DOHH2 (cell line): ENCODE results near the gene CYP4F22.
"Not testable (repeated sequence)": the region's sequence is repeated elsewhere in the genome, so short reads cannot be mapped to it uniquely, and the experiment has no call there.

Source experiments
- H3F3A ChIP-seq: fragments of 200-600 bp; sonication (generic), shearing (Covaris generic); 2 replicates; pipeline ENCODE4 v1.6.0; 2016; ENCODE audit warnings: antibody characterized with exemption, mild to moderate bottlenecking; ENCODE audit not compliant: control insufficient read depth, insufficient read depth
- H3K27ac ChIP-seq: fragments of 200-600 bp; sonication (generic); 2 replicates; pipeline ENCODE4 v1.5.1; 2014; ENCODE audit warnings: low read depth, mild to moderate bottlenecking, low read length, moderate library complexity
- H3K27me3 ChIP-seq: fragments of 200-600 bp; sonication (generic); 2 replicates; pipeline ENCODE4 v1.6.1; 2014; ENCODE audit warnings: mild to moderate bottlenecking, low read length, mixed read lengths; ENCODE audit not compliant: control insufficient read depth
- H3K36me3 ChIP-seq: fragments of 200-600 bp; sonication (generic); 2 replicates; pipeline ENCODE4 v1.6.1; 2014; ENCODE audit warnings: mild to moderate bottlenecking, low read length, moderate library complexity, mixed read lengths; ENCODE audit not compliant: control insufficient read depth
- H3K4me1 ChIP-seq: fragments of 200-600 bp; sonication (generic); 2 replicates; pipeline ENCODE4 v1.6.1; 2014; ENCODE audit warnings: mild to moderate bottlenecking, low read length, mixed read lengths; ENCODE audit not compliant: control insufficient read depth
- H3K4me2 ChIP-seq: fragments of 200-600 bp; sonication (generic); 2 replicates; pipeline ENCODE4 v1.6.0; 2014; ENCODE audit warnings: mild to moderate bottlenecking, low read length, moderate library complexity
- H3K4me3 ChIP-seq: fragments of 200-600 bp; sonication (generic); 2 replicates; pipeline ENCODE4 v1.5.1; 2014; ENCODE audit warnings: mild to moderate bottlenecking, low read length, mixed read lengths
- H3K79me2 ChIP-seq: fragments of 200-600 bp; sonication (generic); 2 replicates; pipeline ENCODE4 v1.6.1; 2014; ENCODE audit warnings: mild to moderate bottlenecking, low read length, mixed read lengths; ENCODE audit not compliant: control insufficient read depth
- H3K9me2 ChIP-seq: fragments of 200-600 bp; sonication (generic); replicated peaks from 2 replicates; pipeline ENCODE4 v1.6.1; 2014; ENCODE audit warnings: mild to moderate bottlenecking, low read length, mixed read lengths; ENCODE audit not compliant: control insufficient read depth
- H3K9me3 ChIP-seq: fragments of 200-600 bp; sonication (generic); 2 replicates; pipeline ENCODE4 v1.6.1; 2014; ENCODE audit warnings: antibody characterized with exemption, low read length, mixed read lengths; ENCODE audit not compliant: control insufficient read depth, insufficient read depth
- H4K20me1 ChIP-seq: fragments of 200-600 bp; sonication (generic); 2 replicates; pipeline ENCODE4 v1.6.0; 2014; ENCODE audit warnings: low read depth, mild to moderate bottlenecking, antibody characterized with exemption, low read length, moderate library complexity; ENCODE audit not compliant: control insufficient read depth, insufficient read depth
- EZH2phosphoT487 ChIP-seq: fragments of 200-600 bp; sonication (generic); IDR thresholded peaks from 2 replicates; pipeline ENCODE4 v1.6.1; 2017; ENCODE audit warnings: borderline replicate concordance, mild to moderate bottlenecking, antibody characterized with exemption, low read length, moderate library complexity, mixed read lengths
- TF ChIP-seq, protein P1 (sequence below): fragments of 200-600 bp; sonication (generic); IDR thresholded peaks from one replicate; pipeline ENCODE4 v1.5.1; 2014; ENCODE audit warnings: antibody characterized with exemption, mild to moderate bottlenecking, low read depth, low read length; ENCODE audit not compliant: poor library complexity, severe bottlenecking

Gene CYP4F22

DNA sequence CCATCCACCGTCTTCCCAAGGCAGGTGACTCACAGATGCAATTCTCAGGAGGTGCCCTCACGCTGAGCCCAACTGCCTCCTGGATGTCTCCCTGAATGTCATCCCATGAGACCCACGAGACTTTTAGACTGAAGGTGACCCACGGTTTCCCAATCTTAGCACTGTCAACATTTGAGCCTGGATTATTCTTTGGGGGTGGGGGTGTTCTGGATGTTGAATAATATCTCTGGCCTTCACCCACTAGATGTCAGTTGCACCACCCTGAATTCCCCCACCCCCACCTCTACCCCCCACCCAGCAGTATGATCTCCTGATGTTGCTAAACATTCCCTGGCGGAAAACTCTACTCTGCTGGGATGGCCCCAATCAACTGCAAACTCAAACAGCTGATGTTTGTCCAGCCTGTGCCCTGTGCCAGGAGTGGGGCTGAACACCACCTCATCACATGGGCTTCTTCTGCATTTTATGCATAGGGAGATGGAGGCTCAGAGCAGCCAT lies 2.2 kb upstream of the CYP4F22 start:
- Histone ChIP-seq H3K27me3 (no peaks in the 10 kb centered on the region), H3K4me2 (no peak overlapping the region), H3K27ac (no peak overlapping the region), H3K36me3 (no peaks in the 10 kb centered on the region), H3K9me2 (no peaks in the 10 kb centered on the region), H4K20me1 (no peaks in the 10 kb centered on the region), H3K79me2 (no peaks in the 10 kb centered on the region), H3K4me3 (no peak overlapping the region), H3K4me1 (no peaks in the 10 kb centered on the region), H3F3A (no peaks in the 10 kb centered on the region), H3K9me3 (no peaks in the 10 kb centered on the region)
- no peak for TF ChIP-seq EZH2phosphoT487
- TF ChIP-seq, protein P1, sequence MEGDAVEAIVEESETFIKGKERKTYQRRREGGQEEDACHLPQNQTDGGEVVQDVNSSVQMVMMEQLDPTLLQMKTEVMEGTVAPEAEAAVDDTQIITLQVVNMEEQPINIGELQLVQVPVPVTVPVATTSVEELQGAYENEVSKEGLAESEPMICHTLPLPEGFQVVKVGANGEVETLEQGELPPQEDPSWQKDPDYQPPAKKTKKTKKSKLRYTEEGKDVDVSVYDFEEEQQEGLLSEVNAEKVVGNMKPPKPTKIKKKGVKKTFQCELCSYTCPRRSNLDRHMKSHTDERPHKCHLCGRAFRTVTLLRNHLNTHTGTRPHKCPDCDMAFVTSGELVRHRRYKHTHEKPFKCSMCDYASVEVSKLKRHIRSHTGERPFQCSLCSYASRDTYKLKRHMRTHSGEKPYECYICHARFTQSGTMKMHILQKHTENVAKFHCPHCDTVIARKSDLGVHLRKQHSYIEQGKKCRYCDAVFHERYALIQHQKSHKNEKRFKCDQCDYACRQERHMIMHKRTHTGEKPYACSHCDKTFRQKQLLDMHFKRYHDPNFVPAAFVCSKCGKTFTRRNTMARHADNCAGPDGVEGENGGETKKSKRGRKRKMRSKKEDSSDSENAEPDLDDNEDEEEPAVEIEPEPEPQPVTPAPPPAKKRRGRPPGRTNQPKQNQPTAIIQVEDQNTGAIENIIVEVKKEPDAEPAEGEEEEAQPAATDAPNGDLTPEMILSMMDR, result no peak

DNA sequence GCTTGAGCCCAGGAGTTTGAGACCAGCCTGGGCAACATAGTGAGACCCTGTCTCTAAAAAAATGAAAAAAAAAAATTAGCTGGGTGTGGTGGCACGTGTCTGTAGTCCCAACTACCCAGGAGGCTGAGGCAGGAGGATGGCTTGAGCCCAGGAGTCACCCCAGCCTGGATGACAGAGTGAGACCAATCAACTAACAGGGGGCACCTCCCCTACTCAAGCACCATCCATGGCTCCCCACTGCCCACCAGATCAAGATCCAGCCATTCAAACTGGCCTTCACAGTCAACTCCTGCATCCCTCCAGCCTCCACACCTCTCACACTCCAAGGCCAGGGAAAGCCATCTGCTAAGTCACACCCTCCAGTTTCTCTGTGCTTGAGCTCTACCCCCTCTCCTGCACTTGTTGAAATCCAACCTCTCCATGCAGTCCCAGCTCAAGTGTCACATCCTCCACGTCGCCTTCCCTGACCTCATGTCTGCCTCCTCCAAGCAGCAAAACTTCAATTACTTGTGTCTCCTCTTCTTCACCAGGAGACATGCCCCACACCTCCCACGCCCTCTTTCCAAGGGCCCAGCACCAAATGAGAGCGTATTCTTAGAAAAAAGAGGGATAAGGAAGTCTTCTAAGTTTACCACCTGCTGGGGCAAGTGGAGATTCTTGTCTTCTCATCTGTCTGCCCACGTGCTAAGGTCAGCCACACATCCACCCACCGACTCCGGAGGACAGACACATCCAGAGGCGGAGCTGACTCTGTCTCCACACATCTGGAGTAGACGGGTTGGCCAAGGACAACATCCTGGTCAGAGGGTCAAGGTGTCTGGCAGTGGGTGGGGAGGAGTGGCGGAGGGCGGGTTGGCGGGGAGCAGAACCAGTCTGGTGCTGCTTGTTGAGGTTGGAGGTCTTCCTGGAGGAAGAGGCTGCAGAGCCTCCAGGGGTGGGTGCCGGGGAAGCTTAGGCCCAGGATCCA lies 974 bp upstream of the CYP4F22 start:
- H3K4me3 ChIP-seq, result no peak overlapping the region
- TF ChIP-seq, protein P1, result no peak
- no peak for TF ChIP-seq EZH2phosphoT487

DNA sequence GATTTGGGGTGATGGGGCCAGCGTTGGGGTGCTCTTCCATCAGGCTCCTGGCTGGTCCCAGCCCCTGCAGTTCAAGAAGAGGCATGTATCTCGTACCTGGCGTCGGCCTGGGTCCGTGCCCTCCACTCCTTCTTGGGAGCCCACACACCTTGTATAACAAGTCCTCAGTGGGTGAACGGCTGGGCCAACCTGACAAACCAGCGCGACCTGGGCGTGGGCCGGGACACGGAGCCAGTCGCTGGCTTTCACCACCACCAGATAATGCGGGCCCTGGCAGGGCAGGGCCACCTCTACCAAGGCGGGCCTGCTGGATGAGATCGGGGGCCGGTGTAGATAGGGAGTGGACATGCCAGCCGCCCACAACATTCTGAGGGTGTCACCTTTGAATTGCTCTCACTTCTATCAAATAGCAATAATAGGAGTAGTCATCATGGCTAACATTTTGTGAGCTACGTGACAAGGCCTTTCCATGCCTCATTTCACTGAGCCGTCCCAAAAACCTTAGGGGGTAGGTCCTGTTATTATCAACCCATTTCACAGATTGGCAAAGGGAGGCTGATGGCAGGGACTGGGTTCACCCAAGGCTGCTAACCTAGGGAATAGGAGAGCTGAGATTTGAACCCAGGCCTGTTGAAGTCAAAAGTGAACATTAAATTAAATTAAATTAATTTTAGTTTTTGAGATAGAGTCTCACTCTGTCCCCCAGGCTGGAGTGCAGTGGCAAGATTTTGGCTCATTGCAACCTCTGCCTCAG lies 3.5 kb downstream of the CYP4F22 start:
- Histone ChIP-seq H3K36me3 (no peaks in the 10 kb centered on the region), H3F3A (no peaks in the 10 kb centered on the region), H3K27me3 (no peaks in the 10 kb centered on the region), H3K4me2 (no peak overlapping the region), H4K20me1 (no peaks in the 10 kb centered on the region), H3K27ac (no peak overlapping the region), H3K9me3 (peaks cover 7% of the 10 kb centered on the region; the same call in 1 of the 2 replicates), H3K4me3 (no peak overlapping the region), H3K4me1 (no peaks in the 10 kb centered on the region), H3K79me2 (no peaks in the 10 kb centered on the region), H3K9me2 (no peaks in the 10 kb centered on the region)
- TF ChIP-seq, protein P1, result no peak

More for the DNA sequence above, 974 bp upstream of the CYP4F22 start:
- H3K4me2 ChIP-seq, result no peak overlapping the region
- H3K9me2 ChIP-seq, result no peaks in the 10 kb centered on the region
- H3K9me3 ChIP-seq, result no peaks in the 10 kb centered on the region
- no peaks in the 10 kb centered on the region for H3K4me1 ChIP-seq
- H3K36me3 ChIP-seq, result no peaks in the 10 kb centered on the region
- H4K20me1 ChIP-seq, result no peaks in the 10 kb centered on the region
- H3K27me3 ChIP-seq, result no peaks in the 10 kb centered on the region
- no peak overlapping the region for H3K27ac ChIP-seq
- H3K79me2 ChIP-seq, result no peaks in the 10 kb centered on the region
- H3F3A ChIP-seq, result no peaks in the 10 kb centered on the region

DNA sequence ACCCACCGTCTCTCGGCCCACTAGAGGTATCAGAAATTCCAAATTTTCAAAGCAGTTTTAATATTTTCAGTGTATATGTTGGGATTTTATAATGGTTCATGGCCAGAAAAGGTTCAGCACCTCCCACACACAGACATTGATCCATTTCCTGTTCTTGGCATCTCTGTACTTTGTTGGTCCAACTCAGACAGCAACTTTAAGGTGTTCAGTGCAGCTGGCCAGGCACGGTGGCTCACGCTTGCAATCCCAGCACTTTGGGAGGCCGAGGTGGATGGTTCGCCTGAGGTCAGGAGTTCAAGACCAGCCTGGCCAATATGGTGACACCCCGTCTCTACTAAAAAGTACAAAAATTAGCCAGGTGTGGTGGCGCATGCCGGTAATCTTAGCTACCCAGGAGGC lies 6.9 kb downstream of the CYP4F22 start:
- not testable (repeated sequence) for H3K4me1 ChIP-seq, H4K20me1 ChIP-seq, H3K27ac ChIP-seq, H3K79me2 ChIP-seq, H3K4me3 ChIP-seq, H3F3A ChIP-seq, H3K9me2 ChIP-seq, H3K36me3 ChIP-seq, H3K4me2 ChIP-seq, H3K27me3 ChIP-seq
- peaks cover 13% of the 10 kb centered on the region; the same call in 1 of the 2 replicates for H3K9me3 ChIP-seq
